Activated B cell treated with CpG ODN at 0.5 μM for 24 hours (primary cell): ENCODE data around the gene TBC1D23. TPM values are rescaled to one million over a fixed set of nuclear protein-coding genes. Genes with fewer than 3 reads are reported as not detected.

Experiments used
- ATAC-seq: fragments of 200-7000 bp; cut with Tn5 transposase; one replicate; pipeline ENCODE4 v1.10.0; 2021; ENCODE audit warnings: low read depth, mild to moderate bottlenecking, moderate library complexity
- CTCF ChIA-PET: fragments of 350-600 bp; sonication (Branson Sonifier 250); formaldehyde crosslinking; loops from one replicate; lab custom pipeline; 2021; ENCODE audit warnings: antibody characterized with exemption; lab: Charles Lee
- POLR2A ChIA-PET: fragments of 350-600 bp; sonication (Branson Sonifier 250); formaldehyde crosslinking; loops from one replicate; lab custom pipeline; 2021; ENCODE audit warnings: antibody characterized with exemption; lab: Charles Lee
- DNase-seq: peaks from one replicate; pipeline ENCODE4 v3.0.0; 2022
- H3K27ac Mint-ChIP-seq: one replicate; pipeline ENCODE4 v1.8.0; 2020; ENCODE audit warnings: mixed read lengths
- H3K27me3 Mint-ChIP-seq: one replicate; pipeline ENCODE4 v1.8.0; 2021; ENCODE audit warnings: mixed read lengths
- H3K36me3 Mint-ChIP-seq: one replicate; pipeline ENCODE4 v1.8.0; 2021; ENCODE audit warnings: low read depth, mixed read lengths
- H3K4me1 Mint-ChIP-seq: one replicate; pipeline ENCODE4 v1.8.0; 2021; ENCODE audit warnings: mixed read lengths
- H3K4me3 Mint-ChIP-seq: one replicate; pipeline ENCODE4 v1.8.0; 2020; ENCODE audit warnings: mild to moderate bottlenecking, mixed read lengths
- H3K9me3 Mint-ChIP-seq: one replicate; pipeline ENCODE4 v1.8.0; 2020; ENCODE audit warnings: mixed read lengths
- intact Hi-C: fragments of 100-400 bp; cut with micrococcal nuclease; formaldehyde crosslinking; loops from one replicate; pipeline ENCODE4 v1.15.1; 2024
- total RNA-seq: library from RNA; stranded (reverse); gene quantifications from 2 replicates; pipeline ENCODE4 v1.2.3, GENCODE V29; 2022
- TF ChIP-seq, protein P1 (sequence below): fragments of 200-600 bp; IDR thresholded peaks from one replicate; pipeline ENCODE4 v1.8.0; 2022; ENCODE audit warnings: antibody characterized with exemption, mild to moderate bottlenecking

The TBC1D23 gene
- total RNA-seq, 1 donor from 2014 or later: 27.2 TPM

DNA sequence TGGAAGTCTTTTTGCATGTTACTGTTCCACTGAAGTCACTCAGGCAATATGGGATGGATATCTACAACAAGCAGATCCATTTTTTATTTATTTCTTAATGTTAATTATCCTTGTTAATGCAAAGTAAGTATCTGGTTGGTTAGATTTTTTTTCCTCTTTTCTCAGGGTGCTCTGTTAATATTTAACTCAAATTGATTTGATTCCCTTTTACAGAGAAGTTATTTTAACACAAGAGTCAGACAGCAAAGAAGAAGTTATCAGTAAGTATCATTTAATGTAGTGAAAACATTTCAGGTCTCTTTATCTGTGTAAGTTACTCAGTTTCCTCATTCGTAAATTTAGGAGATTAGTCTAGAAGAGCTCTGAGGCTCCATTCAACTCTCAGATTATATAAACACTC lies 34.3 kb downstream of the TBC1D23 start:
- ChIA-PET POLR2A (no interaction called here), CTCF (no interaction called here)
- intact Hi-C loops: no loop called here
- ATAC-seq (no peak), DNase-seq (no peak)
- peaks cover 61% of the 10 kb centered on the region for H3K36me3 Mint-ChIP-seq
- no peaks in the 10 kb centered on the region for H3K9me3 Mint-ChIP-seq
- H3K27me3 Mint-ChIP-seq: no peaks in the 10 kb centered on the region
- no peak overlapping the region for H3K27ac Mint-ChIP-seq
- no peak overlapping the region for H3K4me3 Mint-ChIP-seq
- TF ChIP-seq, protein P1, sequence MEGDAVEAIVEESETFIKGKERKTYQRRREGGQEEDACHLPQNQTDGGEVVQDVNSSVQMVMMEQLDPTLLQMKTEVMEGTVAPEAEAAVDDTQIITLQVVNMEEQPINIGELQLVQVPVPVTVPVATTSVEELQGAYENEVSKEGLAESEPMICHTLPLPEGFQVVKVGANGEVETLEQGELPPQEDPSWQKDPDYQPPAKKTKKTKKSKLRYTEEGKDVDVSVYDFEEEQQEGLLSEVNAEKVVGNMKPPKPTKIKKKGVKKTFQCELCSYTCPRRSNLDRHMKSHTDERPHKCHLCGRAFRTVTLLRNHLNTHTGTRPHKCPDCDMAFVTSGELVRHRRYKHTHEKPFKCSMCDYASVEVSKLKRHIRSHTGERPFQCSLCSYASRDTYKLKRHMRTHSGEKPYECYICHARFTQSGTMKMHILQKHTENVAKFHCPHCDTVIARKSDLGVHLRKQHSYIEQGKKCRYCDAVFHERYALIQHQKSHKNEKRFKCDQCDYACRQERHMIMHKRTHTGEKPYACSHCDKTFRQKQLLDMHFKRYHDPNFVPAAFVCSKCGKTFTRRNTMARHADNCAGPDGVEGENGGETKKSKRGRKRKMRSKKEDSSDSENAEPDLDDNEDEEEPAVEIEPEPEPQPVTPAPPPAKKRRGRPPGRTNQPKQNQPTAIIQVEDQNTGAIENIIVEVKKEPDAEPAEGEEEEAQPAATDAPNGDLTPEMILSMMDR: no peak
- H3K4me1 Mint-ChIP-seq: no peaks in the 10 kb centered on the region

DNA sequence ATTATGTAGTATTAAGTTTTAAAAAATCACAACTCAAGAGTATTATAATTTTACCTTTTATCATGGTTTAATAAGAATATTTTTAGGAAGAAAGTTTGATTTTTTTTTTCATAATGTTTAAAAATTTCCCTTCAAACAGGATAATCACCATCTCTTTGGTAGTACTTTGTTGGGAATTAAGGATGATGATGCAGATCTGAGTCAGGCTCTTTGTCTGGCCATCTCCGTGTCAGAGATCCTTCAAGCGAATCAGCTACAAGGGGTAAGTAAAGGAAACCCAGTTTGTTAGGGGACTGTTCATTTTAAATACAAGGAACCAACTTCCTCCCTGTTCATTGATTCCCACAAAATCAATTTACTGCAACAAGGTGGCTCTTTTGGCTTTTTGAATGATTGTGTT lies 37.0 kb downstream of the TBC1D23 start:
- TF ChIP-seq, protein P1: no peak
- POLR2A ChIA-PET: no interaction called here
- DNase-seq: no peak
- no peak for ATAC-seq
- no peaks in the 10 kb centered on the region for H3K27me3 Mint-ChIP-seq
- CTCF ChIA-PET: no interaction called here
- intact Hi-C loops: no loop called here
- H3K4me1 Mint-ChIP-seq: no peaks in the 10 kb centered on the region
- H3K9me3 Mint-ChIP-seq: no peaks in the 10 kb centered on the region
- H3K27ac Mint-ChIP-seq: no peak overlapping the region
- H3K4me3 Mint-ChIP-seq: no peak overlapping the region
- H3K36me3 Mint-ChIP-seq: peaks cover 67% of the 10 kb centered on the region

DNA sequence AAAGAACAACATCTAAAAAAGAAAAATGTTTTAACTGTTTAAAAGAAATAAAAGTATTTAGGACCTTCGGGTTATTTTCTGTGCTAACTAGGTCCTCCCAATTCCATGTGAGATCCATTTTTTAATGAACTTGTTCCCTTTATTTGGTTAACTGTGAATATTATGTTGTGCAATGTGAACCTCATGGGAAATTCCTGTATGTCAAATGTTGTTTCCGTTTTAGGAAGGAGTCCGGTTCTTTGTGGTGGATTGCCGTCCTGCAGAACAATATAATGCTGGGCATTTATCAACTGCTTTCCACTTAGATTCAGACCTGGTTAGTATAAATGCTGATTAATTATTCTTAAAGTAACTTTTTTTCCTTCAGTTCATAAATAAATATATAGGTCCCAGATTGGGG lies 38.2 kb downstream of the TBC1D23 start:
- no peak overlapping the region for H3K27ac Mint-ChIP-seq
- no peaks in the 10 kb centered on the region for H3K4me1 Mint-ChIP-seq
- no peak for ATAC-seq
- intact Hi-C loops: no loop called here
- H3K27me3 Mint-ChIP-seq: no peaks in the 10 kb centered on the region
- CTCF ChIA-PET: no interaction called here
- H3K9me3 Mint-ChIP-seq: no peaks in the 10 kb centered on the region
- POLR2A ChIA-PET: no interaction called here
- peaks cover 68% of the 10 kb centered on the region for H3K36me3 Mint-ChIP-seq
- DNase-seq: no peak
- TF ChIP-seq, protein P1: no peak
- H3K4me3 Mint-ChIP-seq: no peak overlapping the region

DNA sequence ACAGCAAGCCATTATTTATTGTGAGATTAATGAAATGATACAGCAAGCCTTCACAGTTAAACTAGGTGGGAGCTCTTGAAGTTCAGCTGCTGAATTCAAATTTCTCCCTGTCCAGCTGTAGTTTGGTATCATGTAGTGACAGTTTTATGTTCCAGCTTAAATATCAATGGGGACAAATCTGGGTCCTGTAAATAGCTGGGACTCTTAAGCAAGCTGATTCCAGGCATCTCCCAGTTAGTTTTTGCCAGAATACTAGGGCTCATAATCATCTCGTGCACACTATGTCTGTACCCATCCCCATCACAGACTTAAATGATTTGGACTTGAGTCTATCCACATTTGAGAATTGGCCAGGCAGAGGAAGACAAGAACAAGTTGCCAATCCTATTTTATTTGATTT lies 45.9 kb downstream of the TBC1D23 start:
- CTCF ChIA-PET: no interaction called here
- H3K27me3 Mint-ChIP-seq: no peaks in the 10 kb centered on the region
- ATAC-seq: no peak
- intact Hi-C loops: no loop called here
- no peak overlapping the region for H3K27ac Mint-ChIP-seq
- POLR2A ChIA-PET: no interaction called here
- TF ChIP-seq, protein P1: no peak
- peaks cover 67% of the 10 kb centered on the region for H3K36me3 Mint-ChIP-seq
- H3K4me1 Mint-ChIP-seq: no peaks in the 10 kb centered on the region
- H3K4me3 Mint-ChIP-seq: no peak overlapping the region
- no peaks in the 10 kb centered on the region for H3K9me3 Mint-ChIP-seq
- no peak for DNase-seq

DNA sequence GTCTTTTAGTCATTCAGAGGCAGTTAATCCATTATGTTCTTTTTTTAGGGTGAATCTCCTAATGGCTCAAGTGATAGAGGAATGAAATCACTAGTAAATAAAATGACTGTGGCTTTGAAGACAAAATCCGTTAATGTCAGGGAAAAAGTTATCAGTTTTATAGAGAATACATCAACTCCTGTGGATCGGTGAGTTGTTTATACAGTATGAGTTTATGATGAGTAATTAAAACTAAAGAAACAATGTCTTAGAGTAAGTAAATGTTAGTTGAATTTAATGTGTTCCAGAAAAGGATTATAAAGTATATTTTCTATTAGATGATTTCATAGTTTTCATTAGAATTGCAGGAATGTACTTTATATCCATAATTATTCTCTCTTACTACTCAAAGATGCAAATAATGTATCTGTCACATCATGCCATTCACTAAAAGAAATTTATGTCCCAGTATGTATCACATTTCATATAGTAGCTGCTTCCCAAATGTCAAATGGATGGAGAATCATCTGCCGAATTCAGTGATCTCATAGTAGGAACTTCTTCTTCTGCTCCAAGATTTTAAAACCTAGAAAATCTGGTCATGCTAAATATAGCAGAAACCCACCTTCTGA lies 49.7 kb downstream of the TBC1D23 start:
- DNase-seq: no peak
- H3K9me3 Mint-ChIP-seq: no peaks in the 10 kb centered on the region
- ChIA-PET CTCF (no interaction called here), POLR2A (no interaction called here)
- no peak overlapping the region for H3K4me3 Mint-ChIP-seq
- peaks cover 56% of the 10 kb centered on the region for H3K36me3 Mint-ChIP-seq
- H3K27me3 Mint-ChIP-seq: no peaks in the 10 kb centered on the region
- TF ChIP-seq, protein P1: no peak
- intact Hi-C loops: no loop called here
- H3K27ac Mint-ChIP-seq: no peak overlapping the region
- no peak for ATAC-seq
- no peaks in the 10 kb centered on the region for H3K4me1 Mint-ChIP-seq
